ENCODE data around the gene CAPN13. TPM values are rescaled to one million over a fixed set of nuclear protein-coding genes. Genes with fewer than 3 reads are reported as not detected.

Gene CAPN13
- total RNA-seq, 1 donor from 2014 or later = not detected

GRCh38 chr2:30716123-30716900, 90.9 kb downstream of the CAPN13 start:
- intact Hi-C loops (cut with micrococcal nuclease) = no loop called here
- H3K4me3 Mint-ChIP-seq = no peak overlapping the region
- peaks cover 13% of the 10 kb centered on the region for H3K27me3 Mint-ChIP-seq
- H3K9me3 Mint-ChIP-seq = no peaks in the 10 kb centered on the region
- H3K4me1 Mint-ChIP-seq = peaks cover 13% of the 10 kb centered on the region
- no peak overlapping the region for H3K27ac Mint-ChIP-seq
- H3K36me3 Mint-ChIP-seq (ENCODE audit: low read depth) = no peaks in the 10 kb centered on the region
- DNase-seq = no peak

DNA sequence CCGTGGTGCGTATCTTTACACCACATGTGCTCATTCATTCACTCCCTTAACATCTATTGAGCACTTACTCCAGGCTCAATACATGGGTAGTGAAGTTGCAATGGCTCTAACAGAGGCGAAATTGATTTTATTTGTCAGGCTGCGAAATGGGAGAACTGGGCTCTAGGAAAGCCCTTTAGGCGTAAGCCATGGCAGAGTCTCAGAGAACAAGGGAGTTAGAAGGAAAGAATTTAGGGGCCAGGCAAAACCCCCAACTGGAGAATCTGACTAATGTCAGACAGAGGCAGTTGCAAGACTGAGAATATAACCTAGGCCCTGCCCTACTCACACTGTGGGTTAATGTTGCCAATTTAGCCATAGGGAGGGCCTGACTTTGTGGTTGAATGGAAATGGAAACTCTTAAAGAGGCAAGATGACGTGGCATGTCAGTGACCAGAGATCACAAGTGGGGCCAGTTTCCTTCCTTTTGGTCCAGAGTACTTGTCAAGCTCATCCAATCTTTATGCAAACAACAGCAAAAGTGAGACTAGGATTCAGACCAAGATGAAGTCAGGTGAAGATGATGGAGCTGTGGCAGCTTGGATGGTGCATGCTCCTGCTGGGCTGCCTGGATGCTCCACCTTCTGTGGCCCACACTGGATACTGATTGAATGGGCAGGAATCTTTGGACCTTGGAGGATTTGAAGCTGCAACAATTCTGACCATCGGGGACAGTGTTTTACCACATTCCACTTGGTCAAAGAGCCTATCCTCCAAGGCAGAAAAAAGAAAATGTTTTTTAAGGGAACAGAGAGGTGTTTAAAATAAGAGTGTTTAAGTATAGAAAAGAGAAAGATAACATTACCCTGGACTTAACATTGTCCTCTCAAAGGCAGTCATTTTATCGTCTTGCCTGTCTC, 92.2 kb downstream of the CAPN13 start:
- Mint-ChIP-seq H3K36me3 (ENCODE audit: low read depth) (no peaks in the 10 kb centered on the region), H3K27me3 (peaks cover 10% of the 10 kb centered on the region), H3K9me3 (no peaks in the 10 kb centered on the region), H3K4me1 (peaks cover 13% of the 10 kb centered on the region), H3K27ac (peak overlapping the region; percentile 46), H3K4me3 (no peak overlapping the region)
- intact Hi-C loops (cut with micrococcal nuclease) = loop anchor here (1.0 to 2.0 kb wide), 5 partner anchors 148 to 809 kb away; no protein-coding TSS in a partner anchor
- no peak for DNase-seq

- Mint-ChIP-seq H3K4me1 (peaks cover 13% of the 10 kb centered on the region), H3K9me3 (no peaks in the 10 kb centered on the region), H3K4me3 (no peak overlapping the region), H3K27ac (peak overlapping the region; percentile 22), H3K36me3 (ENCODE audit: low read depth) (no peaks in the 10 kb centered on the region), H3K27me3 (peaks cover 6% of the 10 kb centered on the region)
- intact Hi-C loops (cut with micrococcal nuclease) = loop anchor here (1.0 to 2.0 kb wide), 5 partner anchors 149 to 811 kb away; no protein-coding TSS in a partner anchor
- DNase-seq = no peak
Measured at GRCh38 chr2:30713698-30714097, 93.5 kb downstream of the CAPN13 start.

GRCh38 chr2:30711646-30712085, 95.6 kb downstream of the CAPN13 start:
- Mint-ChIP-seq H3K4me3 (no peak overlapping the region), H3K27ac (peak overlapping the region; percentile 67), H3K9me3 (no peaks in the 10 kb centered on the region), H3K27me3 (peaks cover 6% of the 10 kb centered on the region), H3K36me3 (ENCODE audit: low read depth) (no peaks in the 10 kb centered on the region), H3K4me1 (peaks cover 15% of the 10 kb centered on the region)
- intact Hi-C loops (cut with micrococcal nuclease) = loop anchor here (1.0 to 2.0 kb wide), 2 partner anchors 546 to 621 kb away; no protein-coding TSS in a partner anchor
- DNase-seq = peak; percentile 96

- no peak overlapping the region for H3K27ac Mint-ChIP-seq
- H3K4me3 Mint-ChIP-seq = no peak overlapping the region
- H3K36me3 Mint-ChIP-seq (ENCODE audit: low read depth) = no peaks in the 10 kb centered on the region
- H3K27me3 Mint-ChIP-seq = peaks cover 3% of the 10 kb centered on the region
- H3K4me1 Mint-ChIP-seq = peaks cover 15% of the 10 kb centered on the region
- no peak for DNase-seq
- intact Hi-C loops (cut with micrococcal nuclease) = loop anchor here (2.0 kb wide), 1 partner anchor 620 kb away; no protein-coding TSS in a partner anchor
- no peaks in the 10 kb centered on the region for H3K9me3 Mint-ChIP-seq
Measured at GRCh38 chr2:30710461-30710860, 96.8 kb downstream of the CAPN13 start.

- Mint-ChIP-seq H3K4me1 (peaks cover 12% of the 10 kb centered on the region), H3K4me3 (no peak overlapping the region), H3K9me3 (no peaks in the 10 kb centered on the region), H3K36me3 (ENCODE audit: low read depth) (no peaks in the 10 kb centered on the region), H3K27me3 (no peaks in the 10 kb centered on the region), H3K27ac (no peak overlapping the region)
- intact Hi-C loops (cut with micrococcal nuclease) = loop anchor here (2.0 kb wide), 1 partner anchor 619 kb away; no protein-coding TSS in a partner anchor
- DNase-seq = no peak
Measured at GRCh38 chr2:30710016-30710415, 97.2 kb downstream of the CAPN13 start.

GRCh38 chr2:30709516-30709915, 97.7 kb downstream of the CAPN13 start:
- Mint-ChIP-seq H3K4me3 (no peak overlapping the region), H3K4me1 (peaks cover 8% of the 10 kb centered on the region), H3K36me3 (ENCODE audit: low read depth) (no peaks in the 10 kb centered on the region), H3K9me3 (no peaks in the 10 kb centered on the region), H3K27ac (no peak overlapping the region), H3K27me3 (no peaks in the 10 kb centered on the region)
- DNase-seq = no peak
- intact Hi-C loops (cut with micrococcal nuclease) = loop anchor here (10.0 kb wide), 2 partner anchors 285 to 375 kb away; no protein-coding TSS in a partner anchor

DNA sequence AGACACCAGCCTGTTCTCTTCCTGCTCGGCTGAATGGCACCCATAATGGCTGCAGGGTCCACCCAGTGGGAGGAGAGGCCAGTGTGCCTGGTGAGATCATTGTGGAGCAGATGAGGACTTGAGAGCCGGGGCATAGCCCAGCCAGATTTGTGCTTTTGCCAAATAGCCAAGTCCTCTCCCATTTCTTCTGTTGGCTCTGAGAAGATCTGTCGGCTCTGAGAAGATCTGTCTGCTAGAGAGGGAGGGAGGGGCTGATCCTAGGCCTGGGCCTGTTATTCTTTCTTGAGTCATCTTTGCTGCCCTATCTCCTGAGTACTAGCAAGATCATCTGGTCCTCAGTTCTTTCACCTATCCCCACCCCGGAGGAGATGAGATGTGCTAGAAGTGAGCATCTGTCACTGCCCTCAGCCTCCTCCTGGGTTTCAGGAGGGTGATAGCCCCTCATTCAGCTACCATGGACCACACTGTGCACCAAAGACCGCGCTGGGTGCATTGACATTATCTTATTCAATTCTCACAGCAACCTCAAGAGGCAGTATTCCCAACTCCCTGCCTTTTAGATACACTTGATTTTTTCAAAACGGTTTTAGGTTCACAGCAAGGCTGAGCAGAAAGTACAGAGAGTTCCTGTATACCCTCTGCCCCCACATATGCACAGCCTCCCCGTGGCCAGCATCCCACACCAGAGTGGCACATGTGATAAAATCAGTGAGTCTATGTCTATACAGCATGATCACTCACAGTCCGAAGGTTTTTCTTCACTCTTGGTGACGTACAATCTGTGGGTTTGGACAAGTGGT, 98.6 kb downstream of the CAPN13 start:
- H3K27ac Mint-ChIP-seq = no peak overlapping the region
- no peaks in the 10 kb centered on the region for H3K9me3 Mint-ChIP-seq
- no peaks in the 10 kb centered on the region for H3K27me3 Mint-ChIP-seq
- intact Hi-C loops (cut with micrococcal nuclease) = loop anchor here (10.0 kb wide), 2 partner anchors 284 to 374 kb away; no protein-coding TSS in a partner anchor
- no peaks in the 10 kb centered on the region for H3K36me3 Mint-ChIP-seq (ENCODE audit: low read depth)
- no peak for DNase-seq
- H3K4me3 Mint-ChIP-seq = no peak overlapping the region
- H3K4me1 Mint-ChIP-seq = peaks cover 3% of the 10 kb centered on the region

DNA sequence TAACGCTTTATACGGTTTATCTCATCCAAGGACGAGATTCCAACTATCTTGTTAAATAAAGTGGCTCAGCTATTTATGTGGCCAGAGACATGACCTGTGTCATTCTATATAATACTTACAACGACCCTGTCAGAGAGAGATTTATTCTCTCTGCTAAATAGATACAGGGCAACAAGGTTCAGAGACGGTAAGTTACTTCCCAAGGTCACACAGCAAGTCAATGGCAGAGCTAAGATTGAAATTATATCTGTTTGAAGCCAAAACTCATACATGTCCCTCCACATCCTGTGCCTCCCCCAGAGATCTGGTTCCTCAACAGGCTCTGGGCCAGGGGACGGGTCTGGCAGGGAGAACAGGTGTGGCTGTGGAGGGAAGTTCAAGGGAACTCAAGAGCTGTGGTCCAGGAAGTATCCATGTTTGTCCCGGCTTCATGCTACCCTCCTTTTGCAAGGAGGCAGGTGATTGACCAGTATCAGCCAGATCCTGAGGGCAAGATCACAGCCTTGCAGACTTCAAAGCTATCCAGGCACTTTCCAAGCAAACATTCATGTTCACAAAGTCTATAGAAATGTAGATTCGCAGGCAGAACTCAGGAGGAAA, 99.8 kb downstream of the CAPN13 start:
- Mint-ChIP-seq H3K9me3 (peaks cover 6% of the 10 kb centered on the region), H3K36me3 (ENCODE audit: low read depth) (no peaks in the 10 kb centered on the region), H3K27me3 (peaks cover 4% of the 10 kb centered on the region), H3K4me3 (no peak overlapping the region), H3K4me1 (peaks cover 2% of the 10 kb centered on the region), H3K27ac (no peak overlapping the region)
- intact Hi-C loops (cut with micrococcal nuclease) = loop anchor here (1.0 to 10.0 kb wide), 4 partner anchors 283 to 542 kb away; no protein-coding TSS in a partner anchor
- no peak for DNase-seq

DNA sequence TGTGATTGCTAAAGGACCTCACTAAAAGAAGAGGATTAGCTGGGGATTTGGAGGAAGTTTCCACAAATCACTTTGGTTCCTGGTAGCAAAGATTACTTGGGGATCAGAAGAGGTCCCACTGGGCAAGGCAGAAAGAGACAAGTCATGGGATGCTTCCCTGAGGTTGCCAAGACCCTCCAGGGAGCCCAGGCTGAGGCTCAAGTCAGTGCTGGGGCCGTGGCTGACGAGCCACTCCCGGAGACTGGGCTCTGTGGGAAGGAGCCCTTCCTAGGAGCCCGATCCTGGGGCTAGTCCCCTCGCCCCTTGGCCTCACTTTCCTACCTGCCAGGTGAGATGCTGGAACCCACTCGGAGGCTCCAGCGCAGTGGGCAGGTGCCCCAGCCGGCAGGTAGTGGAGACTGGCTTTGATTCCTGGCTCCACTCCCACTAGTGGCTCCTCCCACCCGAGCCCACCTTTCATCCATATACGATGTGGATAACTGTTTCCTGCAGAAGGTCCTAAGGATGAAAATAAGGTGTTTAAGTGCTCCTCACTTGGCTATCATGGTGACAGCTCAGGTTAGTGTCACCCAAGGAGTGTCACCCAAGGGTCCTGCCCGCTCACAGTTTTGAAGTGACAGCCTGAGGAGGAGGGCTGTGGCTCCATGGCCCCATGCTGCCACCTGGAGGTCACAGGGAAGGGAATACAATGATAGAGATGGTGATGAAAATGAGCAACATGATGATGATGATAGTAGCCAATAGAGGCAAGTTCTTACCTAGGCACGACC, 100.5 kb downstream of the CAPN13 start:
- intact Hi-C loops (cut with micrococcal nuclease) = loop anchor here (1.0 to 10.0 kb wide), 4 partner anchors 282 to 541 kb away; no protein-coding TSS in a partner anchor
- no peak overlapping the region for H3K4me3 Mint-ChIP-seq
- peak; percentile 89 for DNase-seq
- peaks cover 2% of the 10 kb centered on the region for H3K36me3 Mint-ChIP-seq (ENCODE audit: low read depth)
- H3K27me3 Mint-ChIP-seq = peaks cover 4% of the 10 kb centered on the region
- H3K4me1 Mint-ChIP-seq = peaks cover 2% of the 10 kb centered on the region
- H3K27ac Mint-ChIP-seq = no peak overlapping the region
- peaks cover 11% of the 10 kb centered on the region for H3K9me3 Mint-ChIP-seq

DNA sequence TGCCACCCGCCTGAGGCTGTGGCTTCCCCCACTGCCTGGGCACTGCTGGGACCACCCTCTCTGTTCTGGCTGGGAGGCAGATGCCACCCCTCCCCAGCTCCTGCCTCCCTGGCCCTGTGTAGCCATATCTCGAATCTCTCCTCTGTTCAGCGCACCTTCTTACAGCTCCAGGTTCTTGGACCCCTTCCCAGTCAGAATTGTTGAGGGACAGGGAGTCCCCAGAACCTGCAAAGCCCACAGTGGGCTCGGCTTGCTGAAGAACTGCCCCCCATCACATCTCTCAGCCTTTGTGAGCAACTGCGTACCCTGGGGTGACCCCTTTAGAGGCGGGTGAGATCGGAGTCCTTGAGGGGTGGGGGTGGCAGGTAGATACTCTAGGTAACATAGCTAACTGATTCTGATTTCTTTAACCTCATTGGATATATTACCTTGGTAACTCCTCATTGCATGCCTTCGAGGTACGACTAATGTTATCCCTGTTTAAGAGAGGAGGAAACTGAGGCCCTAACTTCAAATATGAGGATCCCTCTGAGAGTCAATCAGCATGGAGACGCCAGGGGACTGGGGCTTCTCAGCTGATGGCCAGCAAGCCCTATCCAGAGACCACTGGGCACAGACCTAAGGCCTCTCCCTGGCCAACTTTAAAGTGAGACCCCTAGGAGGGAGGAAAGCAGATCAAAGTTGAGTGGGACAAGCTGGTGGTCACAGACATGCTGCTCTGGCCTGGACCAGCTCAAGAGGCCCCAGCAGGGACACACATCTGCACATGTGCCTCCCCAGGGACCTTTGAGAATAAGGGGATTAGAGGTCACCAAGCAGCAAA, 101.3 kb downstream of the CAPN13 start:
- intact Hi-C loops (cut with micrococcal nuclease) = loop anchor here (10.0 kb wide), 2 partner anchors 281 to 371 kb away; no protein-coding TSS in a partner anchor
- Mint-ChIP-seq H3K4me3 (no peak overlapping the region), H3K9me3 (peaks cover 13% of the 10 kb centered on the region), H3K27ac (no peak overlapping the region), H3K4me1 (peaks cover 2% of the 10 kb centered on the region), H3K36me3 (ENCODE audit: low read depth) (peaks cover 2% of the 10 kb centered on the region), H3K27me3 (peaks cover 4% of the 10 kb centered on the region)
- no peak for DNase-seq

Data from activated CD4-positive, alpha-beta T cell treated with anti-CD3 and anti-CD28 coated beads, Interleukin-2, amount 10 ng/mL, durations not matched to agents 24 days and 14 days (primary cell).